GM12878 (cell line): ENCODE results near the gene C16orf86.

ENCODE experiments used
- ATF2 ChIP-seq: IDR thresholded peaks from 2 replicates; pipeline ENCODE4 v1.6.1; 2012; ENCODE audit warnings: low read length, inconsistent platforms
- CTCF ChIP-seq, 3 experiments: IDR thresholded peaks in 2 of 3; conservative IDR thresholded peaks in 1 of 3; 2 replicates each; pipeline ENCODE4 v1.5.1; 2011; ENCODE audit warnings: low read depth in 3 of 3, low read length in 3 of 3, mild to moderate bottlenecking in 3 of 3, control low read depth in 2 of 3, moderate library complexity in 2 of 3, inconsistent platforms in 1 of 3, mixed read lengths in 1 of 3; ENCODE audit not compliant: control insufficient read depth in 2 of 3, insufficient read depth in 1 of 3; ENCODE audit errors: extremely low read depth in 1 of 3
- EZH2 ChIP-seq: IDR thresholded peaks from 2 replicates; pipeline ENCODE4 v1.6.1; 2012; ENCODE audit warnings: low read depth, mild to moderate bottlenecking, control low read depth, inconsistent platforms, low read length, borderline replicate concordance; ENCODE audit not compliant: control insufficient read depth
- NFXL1 ChIP-seq: fragments of 450-650 bp; IDR thresholded peaks from 2 replicates; pipeline ENCODE4 v1.6.1; 2017; ENCODE audit warnings: antibody characterized with exemption, mild to moderate bottlenecking, borderline replicate concordance
- PML ChIP-seq: IDR thresholded peaks from 2 replicates; pipeline ENCODE4 v1.6.1; 2012; ENCODE audit warnings: low read length, inconsistent platforms
- POLR2A ChIP-seq: IDR thresholded peaks from 2 replicates; pipeline ENCODE4 v1.6.1; 2011; ENCODE audit warnings: low read depth, mild to moderate bottlenecking, low read length
- POLR2AphosphoS2 ChIP-seq: IDR thresholded peaks from 2 replicates; pipeline ENCODE4 v1.6.1; 2011; ENCODE audit warnings: low read depth, mild to moderate bottlenecking, low read length, improper control_type of control experiment, moderate library complexity
- TAF1 ChIP-seq: IDR thresholded peaks from 2 replicates; pipeline ENCODE4 v1.6.1; 2011; ENCODE audit warnings: mild to moderate bottlenecking, low read depth, low read length, borderline replicate concordance
- TCF7 ChIP-seq: IDR thresholded peaks from 2 replicates; pipeline ENCODE4 v1.6.1; 2014; ENCODE audit warnings: antibody characterized with exemption, borderline replicate concordance
- USF2 ChIP-seq: IDR thresholded peaks from 2 replicates; pipeline ENCODE4 v1.6.1; 2011; ENCODE audit warnings: low read depth, low read length, improper control_type of control experiment, borderline replicate concordance

- TF ChIP-seq TCF7 (no peak), POLR2A (no peak), EZH2 (no peak), CTCF (IDR thresholded peaks at IDR 0.05 in 2 of 3, conservative IDR thresholded peaks at IDR 0.05 in 1 of 3; ENCODE audit: control insufficient read depth in 2 of 3, extremely low read depth in 1 of 3, insufficient read depth in 1 of 3, low read depth in 3 of 3, low read length in 3 of 3) (no peak), POLR2AphosphoS2 (no peak), USF2 (no peak), NFXL1 (no peak), ATF2 (no peak), PML (no peak), TAF1 (no peak)
These were observed 11.1 kb downstream of the C16orf86 start for GRCh38 chr16:67677712-67678111.
